Neural crest cell (in vitro differentiated cells): ENCODE data around the gene NDUFB3. TPM values are rescaled to one million over a fixed set of nuclear protein-coding genes. Genes with fewer than 3 reads are reported as not detected.
A peak's percentile ranks its signal among the peaks of the same experiment; 100 is the strongest.
"Not testable (repeated sequence)": the region's sequence is repeated elsewhere in the genome, so short reads cannot be mapped to it uniquely, and the experiment has no call there.

ENCODE experiments used
- DNase-seq: peaks from one replicate; pipeline ENCODE4 v3.0.0; 2021; ENCODE audit warnings: low read depth, mixed read lengths, low spot score
- H3K27ac Mint-ChIP-seq: one replicate; pipeline ENCODE4 v1.8.0; 2021; ENCODE audit warnings: mild to moderate bottlenecking, mixed read lengths; ENCODE audit not compliant: unreplicated experiment
- H3K27me3 Mint-ChIP-seq: 2 replicates; pipeline ENCODE4 v1.8.0; 2021; ENCODE audit warnings: low read depth, mild to moderate bottlenecking, mixed read lengths
- H3K36me3 Mint-ChIP-seq: 2 replicates; pipeline ENCODE4 v1.8.0; 2021; ENCODE audit warnings: low read depth, mild to moderate bottlenecking, mixed read lengths
- H3K4me1 Mint-ChIP-seq: 2 replicates; pipeline ENCODE4 v1.8.0; 2021; ENCODE audit warnings: mixed read lengths
- H3K4me3 Mint-ChIP-seq: one replicate; pipeline ENCODE4 v1.8.0; 2021; ENCODE audit warnings: mild to moderate bottlenecking, mixed read lengths
- H3K9me3 Mint-ChIP-seq: 2 replicates; pipeline ENCODE4 v1.8.0; 2021; ENCODE audit warnings: mixed read lengths
- CTCF ChIP-seq: fragments of 200-600 bp; sonication (generic); conservative IDR thresholded peaks from 2 replicates; pipeline ENCODE4 v1.5.0; 2021; ENCODE audit warnings: antibody characterized with exemption, mild to moderate bottlenecking
- total RNA-seq: library from RNA; stranded (reverse); gene quantifications from 2 replicates; pipeline ENCODE4 v1.2.1, GENCODE V29; 2021

NDUFB3 gene
- total RNA-seq, 1 donor from 2014 or later: 87.1 TPM

- Mint-ChIP-seq H3K9me3 (no peaks in the 10 kb centered on the region), H3K27me3 (no peaks in the 10 kb centered on the region), H3K27ac (no peak overlapping the region), H3K4me3 (peak overlapping the region; percentile 64), H3K4me1 (peaks cover 12% of the 10 kb centered on the region), H3K36me3 (no peaks in the 10 kb centered on the region)
- DNase-seq: no peak
- TF ChIP-seq CTCF: no peak
Measured at GRCh38 chr2:201114846-201115245, 43.0 kb downstream of the NDUFB3 start.

GRCh38 chr2:201116115-201116958, 44.5 kb downstream of the NDUFB3 start, which contains the start of gene CFLAR:
TSS of gene CFLAR (plus strand) at chr2:201116164. CDS start at chr2:201129866, 13,702 bp downstream.
- Mint-ChIP-seq H3K36me3 (no peaks in the 10 kb centered on the region), H3K27ac (peak within 1 kb of the TSS; percentile 92), H3K4me3 (peak within 1 kb of the TSS; percentile 90), H3K9me3 (no peaks in the 10 kb centered on the region), H3K27me3 (no peaks in the 10 kb centered on the region), H3K4me1 (peaks cover 12% of the 10 kb centered on the region)
- DNase-seq: peak; percentile 17
- TF ChIP-seq CTCF: no peak

GRCh38 chr2:201116959-201117734, 45.3 kb downstream of the NDUFB3 start:
- no peaks in the 10 kb centered on the region for H3K36me3 Mint-ChIP-seq
- no peaks in the 10 kb centered on the region for H3K27me3 Mint-ChIP-seq
- peak overlapping the region; percentile 90 for H3K4me3 Mint-ChIP-seq
- no peak for DNase-seq
- H3K4me1 Mint-ChIP-seq: peaks cover 12% of the 10 kb centered on the region
- TF ChIP-seq CTCF: peak; percentile 49
- peak overlapping the region; percentile 92 for H3K27ac Mint-ChIP-seq
- H3K9me3 Mint-ChIP-seq: no peaks in the 10 kb centered on the region

DNA sequence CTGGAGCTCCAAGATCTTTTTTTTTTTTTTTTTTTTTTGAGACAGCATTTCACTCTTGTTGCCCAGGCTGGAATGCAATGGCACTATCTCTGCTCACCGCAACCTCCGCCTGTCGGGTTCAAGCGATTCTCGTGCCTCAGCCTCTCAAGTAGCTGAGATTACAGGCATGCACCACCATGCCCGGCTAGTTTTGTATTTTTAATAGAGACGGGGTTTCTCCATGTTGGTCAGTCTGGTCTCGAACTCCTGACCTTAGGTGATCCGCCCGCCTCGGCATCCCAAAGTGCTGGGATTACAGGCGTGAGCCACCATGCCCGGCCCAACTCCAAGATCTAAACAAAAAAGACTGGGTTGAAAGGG, 45.9 kb downstream of the NDUFB3 start:
- DNase-seq, H3K36me3 Mint-ChIP-seq, H3K27me3 Mint-ChIP-seq, H3K9me3 Mint-ChIP-seq, H3K27ac Mint-ChIP-seq: not testable (repeated sequence)
- H3K4me1 Mint-ChIP-seq: peaks cover 12% of the 10 kb centered on the region
- H3K4me3 Mint-ChIP-seq: peak overlapping the region; percentile 90

GRCh38 chr2:201118121-201118960, 46.5 kb downstream of the NDUFB3 start:
- peak overlapping the region; percentile 83 for H3K4me3 Mint-ChIP-seq
- no peak overlapping the region for H3K27ac Mint-ChIP-seq
- H3K9me3 Mint-ChIP-seq: no peaks in the 10 kb centered on the region
- H3K4me1 Mint-ChIP-seq: peaks cover 12% of the 10 kb centered on the region
- H3K27me3 Mint-ChIP-seq: no peaks in the 10 kb centered on the region
- peak; percentile 53 for TF ChIP-seq CTCF
- no peaks in the 10 kb centered on the region for H3K36me3 Mint-ChIP-seq
- DNase-seq: peak; percentile 32
